SIG-M5 (cell line): ENCODE results near the gene ATOH8.
"Not testable (repeated sequence)": the region's sequence is repeated elsewhere in the genome, so short reads cannot be mapped to it uniquely, and the experiment has no call there.

Experiments used
- DNase-seq: peaks from one replicate; lab custom pipeline; 2025; lab: John Stamatoyannopoulos, UW

Gene ATOH8

GRCh38 chr2:85827879-85828569 lies 74.2 kb downstream of the ATOH8 start:
- no peak for DNase-seq

GRCh38 chr2:85828725-85829124 lies 74.9 kb downstream of the ATOH8 start:
- DNase-seq, result no peak

- not testable (repeated sequence) for DNase-seq
These were observed 75.6 kb downstream of the ATOH8 start for GRCh38 chr2:85829394-85829793.

GRCh38 chr2:85830645-85831044 lies 76.9 kb downstream of the ATOH8 start:
- DNase-seq, result no peak

- DNase-seq, result no peak
These were observed 77.9 kb downstream of the ATOH8 start for GRCh38 chr2:85831735-85832134.

GRCh38 chr2:85834466-85834865 lies 80.7 kb downstream of the ATOH8 start:
- no peak for DNase-seq
